WTC11 (cell line): Measurements from ENCODE around the gene ZBP1. TPM values are rescaled to one million over a fixed set of nuclear protein-coding genes. Genes with fewer than 3 reads are reported as not detected.

Experiments
- ATAC-seq: fragments of 200-7000 bp; cut with Tn5 transposase; 2 replicates; pipeline ENCODE4 v1.10.0; 2021; ENCODE audit warnings: mild to moderate bottlenecking, moderate library complexity
- CTCF ChIA-PET: fragments of 300-600 bp; sonication (Branson Sonifier 250); formaldehyde crosslinking; loops from one replicate; lab custom pipeline; 2021; ENCODE audit warnings: antibody characterized with exemption; lab: Charles Lee
- POLR2A ChIA-PET: fragments of 350-600 bp; sonication (Branson Sonifier 250); formaldehyde crosslinking; loops from one replicate; lab custom pipeline; 2021; ENCODE audit warnings: antibody characterized with exemption; lab: Charles Lee
- DNase-seq: peaks from one replicate; pipeline ENCODE4 v3.0.0; 2021; ENCODE audit warnings: low spot score
- H3K27ac Mint-ChIP-seq: 2 replicates; pipeline ENCODE4 v1.8.0; 2021; ENCODE audit warnings: mixed read lengths
- H3K27me3 Mint-ChIP-seq: 2 replicates; pipeline ENCODE4 v1.8.0; 2021; ENCODE audit warnings: low read depth, mild to moderate bottlenecking, moderate library complexity, mixed read lengths
- H3K36me3 Mint-ChIP-seq: 2 replicates; pipeline ENCODE4 v1.8.0; 2021; ENCODE audit warnings: mixed read lengths
- H3K4me1 Mint-ChIP-seq: 2 replicates; pipeline ENCODE4 v1.8.0; 2022; ENCODE audit warnings: mixed read lengths
- H3K4me3 Mint-ChIP-seq: 2 replicates; pipeline ENCODE4 v1.8.0; 2021; ENCODE audit warnings: mild to moderate bottlenecking, moderate library complexity, mixed read lengths
- H3K9me3 Mint-ChIP-seq: 2 replicates; pipeline ENCODE4 v1.8.0; 2021; ENCODE audit warnings: mixed read lengths
- ATF1 ChIP-seq: sonication (generic); formaldehyde crosslinking; IDR thresholded peaks from 2 replicates; pipeline ENCODE4 v1.8.1; 2023; ENCODE audit warnings: mild to moderate bottlenecking, moderate library complexity, missing genetic modification reagents
- ATF6 ChIP-seq: sonication (generic); formaldehyde crosslinking; IDR thresholded peaks from 2 replicates; pipeline ENCODE4 v1.8.1; 2023; ENCODE audit warnings: mild to moderate bottlenecking, missing genetic modification reagents
- CBFB ChIP-seq: sonication (generic); formaldehyde crosslinking; IDR thresholded peaks from 2 replicates; pipeline ENCODE4 v1.8.1; 2022; ENCODE audit warnings: mild to moderate bottlenecking, low read depth, missing genetic modification reagents
- CDX4 ChIP-seq: fragments of 250-450 bp; sonication (Bioruptor Pico); IDR thresholded peaks from 2 replicates; pipeline ENCODE4 v1.9.0; 2021; ENCODE audit warnings: moderate library complexity, mild to moderate bottlenecking, inconsistent platforms, borderline replicate concordance
- ESRRA ChIP-seq: sonication (generic); formaldehyde crosslinking; IDR thresholded peaks from 2 replicates; pipeline ENCODE4 v1.8.1; 2022; ENCODE audit warnings: mild to moderate bottlenecking, missing genetic modification reagents, borderline replicate concordance
- FOXP4 ChIP-seq: sonication (generic); formaldehyde crosslinking; IDR thresholded peaks from 2 replicates; pipeline ENCODE4 v1.8.0; 2022; ENCODE audit warnings: mild to moderate bottlenecking, missing genetic modification reagents
- GTF2I ChIP-seq: fragments of 250-450 bp; sonication (Bioruptor Pico); conservative IDR thresholded peaks from 2 replicates; pipeline ENCODE4 v1.4.0; 2021; ENCODE audit warnings: mild to moderate bottlenecking
- MXD4 ChIP-seq: fragments of 250-450 bp; sonication (Bioruptor Pico); IDR thresholded peaks from 2 replicates; pipeline ENCODE4 v1.8.0; 2021; ENCODE audit warnings: mild to moderate bottlenecking, moderate library complexity, borderline replicate concordance
- NFYB ChIP-seq: sonication (generic); formaldehyde crosslinking; conservative IDR thresholded peaks from 2 replicates; pipeline ENCODE4 v1.8.0; 2022; ENCODE audit warnings: low read depth, missing genetic modification reagents
- PREB ChIP-seq: sonication (generic); formaldehyde crosslinking; IDR thresholded peaks from 2 replicates; pipeline ENCODE4 v1.8.1; 2022; ENCODE audit warnings: mild to moderate bottlenecking, missing genetic modification reagents, moderate library complexity, borderline replicate concordance
- RORB ChIP-seq: fragments of 250-450 bp; sonication (Bioruptor Pico); IDR thresholded peaks from 2 replicates; pipeline ENCODE4 v1.9.0; 2021; ENCODE audit warnings: mild to moderate bottlenecking
- SP1 ChIP-seq: sonication (generic); formaldehyde crosslinking; conservative IDR thresholded peaks from 2 replicates; pipeline ENCODE4 v1.8.1; 2022; ENCODE audit warnings: missing genetic modification reagents
- TEAD4 ChIP-seq: sonication (generic); formaldehyde crosslinking; IDR thresholded peaks from 2 replicates; pipeline ENCODE4 v1.8.0; 2022; ENCODE audit warnings: mild to moderate bottlenecking, missing genetic modification reagents
- ZBTB43 ChIP-seq: sonication (generic); formaldehyde crosslinking; IDR thresholded peaks from 2 replicates; pipeline ENCODE4 v1.8.1; 2023; ENCODE audit warnings: mild to moderate bottlenecking, missing genetic modification reagents
- ZNF121 ChIP-seq: sonication (generic); formaldehyde crosslinking; IDR thresholded peaks from 2 replicates; pipeline ENCODE4 v1.8.0; 2023; ENCODE audit warnings: missing genetic modification reagents
- ZNF138 ChIP-seq: sonication (generic); formaldehyde crosslinking; conservative IDR thresholded peaks from 2 replicates; pipeline ENCODE4 v1.8.1; 2022; ENCODE audit warnings: mild to moderate bottlenecking, moderate library complexity, missing genetic modification reagents
- ZNF532 ChIP-seq: fragments of 250-450 bp; sonication (Bioruptor Pico); IDR thresholded peaks from 2 replicates; pipeline ENCODE4 v1.9.0; 2021; ENCODE audit warnings: mild to moderate bottlenecking, borderline replicate concordance
- ZNF671 ChIP-seq: fragments of 250-450 bp; sonication (Bioruptor Pico); IDR thresholded peaks from 2 replicates; pipeline ENCODE4 v1.8.0; 2021; ENCODE audit warnings: mild to moderate bottlenecking
- total RNA-seq: library from RNA; stranded (reverse); gene quantifications from 3 replicates; pipeline ENCODE4 v1.2.3, GENCODE V29; 2021
- TF ChIP-seq, protein P1 (sequence below): sonication (generic); formaldehyde crosslinking; IDR thresholded peaks from 2 replicates; pipeline ENCODE4 v1.8.0; 2023; ENCODE audit warnings: mild to moderate bottlenecking, missing genetic modification reagents
- TF ChIP-seq, protein P2 (sequence below): sonication (generic); formaldehyde crosslinking; IDR thresholded peaks from 2 replicates; pipeline ENCODE4 v1.8.1; 2022; ENCODE audit warnings: low read depth, mild to moderate bottlenecking, moderate library complexity, missing genetic modification reagents, borderline replicate concordance

Gene ZBP1
- total RNA-seq, 1 experiment from 2014 or later, result not detected

- TF ChIP-seq ATF1 (CRISPR knock-in tag), result no peak
- TF ChIP-seq MXD4 (CRISPR knock-in tag), result no peak
- TF ChIP-seq ZBTB43 (CRISPR knock-in tag), result no peak
- TF ChIP-seq ATF6 (CRISPR knock-in tag), result no peak
Measured at GRCh38 chr20:57576002-57576401, 44.2 kb downstream of the ZBP1 start (continued).

GRCh38 chr20:57574954-57575353, 45.3 kb downstream of the ZBP1 start:
- Mint-ChIP-seq H3K27me3 (peaks cover 4% of the 10 kb centered on the region), H3K4me1 (peaks cover 32% of the 10 kb centered on the region), H3K36me3 (no peaks in the 10 kb centered on the region), H3K4me3 (no peak overlapping the region), H3K9me3 (no peaks in the 10 kb centered on the region), H3K27ac (no peak overlapping the region)
- ChIA-PET CTCF (interaction anchor here (1.1 kb wide), 1 partner anchor 61 kb away, joined by 3 read pairs; no protein-coding TSS in a partner anchor), POLR2A (no interaction called here)
- no peak for DNase-seq
- ATAC-seq, result no peak
- TF ChIP-seq, protein P1, sequence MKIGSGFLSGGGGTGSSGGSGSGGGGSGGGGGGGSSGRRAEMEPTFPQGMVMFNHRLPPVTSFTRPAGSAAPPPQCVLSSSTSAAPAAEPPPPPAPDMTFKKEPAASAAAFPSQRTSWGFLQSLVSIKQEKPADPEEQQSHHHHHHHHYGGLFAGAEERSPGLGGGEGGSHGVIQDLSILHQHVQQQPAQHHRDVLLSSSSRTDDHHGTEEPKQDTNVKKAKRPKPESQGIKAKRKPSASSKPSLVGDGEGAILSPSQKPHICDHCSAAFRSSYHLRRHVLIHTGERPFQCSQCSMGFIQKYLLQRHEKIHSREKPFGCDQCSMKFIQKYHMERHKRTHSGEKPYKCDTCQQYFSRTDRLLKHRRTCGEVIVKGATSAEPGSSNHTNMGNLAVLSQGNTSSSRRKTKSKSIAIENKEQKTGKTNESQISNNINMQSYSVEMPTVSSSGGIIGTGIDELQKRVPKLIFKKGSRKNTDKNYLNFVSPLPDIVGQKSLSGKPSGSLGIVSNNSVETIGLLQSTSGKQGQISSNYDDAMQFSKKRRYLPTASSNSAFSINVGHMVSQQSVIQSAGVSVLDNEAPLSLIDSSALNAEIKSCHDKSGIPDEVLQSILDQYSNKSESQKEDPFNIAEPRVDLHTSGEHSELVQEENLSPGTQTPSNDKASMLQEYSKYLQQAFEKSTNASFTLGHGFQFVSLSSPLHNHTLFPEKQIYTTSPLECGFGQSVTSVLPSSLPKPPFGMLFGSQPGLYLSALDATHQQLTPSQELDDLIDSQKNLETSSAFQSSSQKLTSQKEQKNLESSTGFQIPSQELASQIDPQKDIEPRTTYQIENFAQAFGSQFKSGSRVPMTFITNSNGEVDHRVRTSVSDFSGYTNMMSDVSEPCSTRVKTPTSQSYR (CRISPR knock-in tag), result no peak
- TF ChIP-seq ESRRA (no peak), NFYB (CRISPR knock-in tag) (no peak), FOXP4 (CRISPR knock-in tag) (no peak), ZNF671 (CRISPR knock-in tag) (no peak), PREB (CRISPR knock-in tag) (no peak), ZNF532 (CRISPR knock-in tag) (no peak), TEAD4 (CRISPR knock-in tag) (no peak), CDX4 (CRISPR knock-in tag) (no peak), GTF2I (CRISPR knock-in tag) (no peak), ZNF138 (no peak), RORB (no peak), ZNF121 (CRISPR knock-in tag) (no peak), SP1 (CRISPR knock-in tag) (no peak), CBFB (CRISPR knock-in tag) (no peak)
- TF ChIP-seq, protein P2, sequence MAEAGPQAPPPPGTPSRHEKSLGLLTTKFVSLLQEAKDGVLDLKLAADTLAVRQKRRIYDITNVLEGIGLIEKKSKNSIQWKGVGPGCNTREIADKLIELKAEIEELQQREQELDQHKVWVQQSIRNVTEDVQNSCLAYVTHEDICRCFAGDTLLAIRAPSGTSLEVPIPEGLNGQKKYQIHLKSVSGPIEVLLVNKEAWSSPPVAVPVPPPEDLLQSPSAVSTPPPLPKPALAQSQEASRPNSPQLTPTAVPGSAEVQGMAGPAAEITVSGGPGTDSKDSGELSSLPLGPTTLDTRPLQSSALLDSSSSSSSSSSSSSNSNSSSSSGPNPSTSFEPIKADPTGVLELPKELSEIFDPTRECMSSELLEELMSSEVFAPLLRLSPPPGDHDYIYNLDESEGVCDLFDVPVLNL (CRISPR knock-in tag), result no peak
